Cardiac muscle cell (in vitro differentiated cells and primary cell): ENCODE data around the gene CTAGE4. TPM values are rescaled to one million over a fixed set of nuclear protein-coding genes. Genes with fewer than 3 reads are reported as not detected.
"Not testable (repeated sequence)": the region's sequence is repeated elsewhere in the genome, so short reads cannot be mapped to it uniquely, and the experiment has no call there.

Experiments used
- DNase-seq, 2 donors: peaks; one replicate each; pipeline versions ENCODE4 v3.0.0 to v3.0.0-alpha.2; 2010 to 2017; ENCODE audit warnings: low read depth in 1 of 2, low spot score in 1 of 2
- H3K27ac ChIP-seq: fragments of 200-600 bp; sonication (generic); 2 replicates; pipeline ENCODE4 v1.5.1; 2016
- H3K27me3 ChIP-seq: fragments of 200-600 bp; sonication (generic); 2 replicates; pipeline ENCODE4 v1.6.0; 2016; ENCODE audit warnings: control low read depth
- H3K36me3 ChIP-seq: fragments of 200-600 bp; sonication (generic); 2 replicates; pipeline ENCODE4 v1.5.1; 2016; ENCODE audit warnings: control low read depth
- H3K4me1 ChIP-seq: fragments of 200-600 bp; sonication (generic); 2 replicates; pipeline ENCODE4 v1.8.1; 2017; ENCODE audit warnings: low read depth, mild to moderate bottlenecking, mixed run types
- H3K4me3 ChIP-seq: fragments of 200-600 bp; sonication (generic); 2 replicates; pipeline ENCODE4 v1.5.1; 2016; ENCODE audit warnings: mild to moderate bottlenecking
- H3K9me3 ChIP-seq: fragments of 200-600 bp; sonication (generic); 2 replicates; pipeline ENCODE4 v1.5.1; 2017; ENCODE audit warnings: low read depth, mild to moderate bottlenecking, control low read depth
- polyA plus RNA-seq: library from polyadenylated mRNA; unstranded; fragments of >200 nt; fragmentation: Nextera tagmentation; extraction: Ambion mirVana; gene quantifications from 2 replicates; pipeline ENCODE4 v1.2.1, GENCODE V29; 2016
- total RNA-seq: library from RNA; depleted of rRNA; stranded (reverse); fragments of >200 nt; gene quantifications from 2 replicates; pipeline ENCODE4 v1.2.3, GENCODE V29; 2016

Gene CTAGE4
- total and polyA plus RNA-seq, 2 experiments from 2014 or later, result not detected

DNA sequence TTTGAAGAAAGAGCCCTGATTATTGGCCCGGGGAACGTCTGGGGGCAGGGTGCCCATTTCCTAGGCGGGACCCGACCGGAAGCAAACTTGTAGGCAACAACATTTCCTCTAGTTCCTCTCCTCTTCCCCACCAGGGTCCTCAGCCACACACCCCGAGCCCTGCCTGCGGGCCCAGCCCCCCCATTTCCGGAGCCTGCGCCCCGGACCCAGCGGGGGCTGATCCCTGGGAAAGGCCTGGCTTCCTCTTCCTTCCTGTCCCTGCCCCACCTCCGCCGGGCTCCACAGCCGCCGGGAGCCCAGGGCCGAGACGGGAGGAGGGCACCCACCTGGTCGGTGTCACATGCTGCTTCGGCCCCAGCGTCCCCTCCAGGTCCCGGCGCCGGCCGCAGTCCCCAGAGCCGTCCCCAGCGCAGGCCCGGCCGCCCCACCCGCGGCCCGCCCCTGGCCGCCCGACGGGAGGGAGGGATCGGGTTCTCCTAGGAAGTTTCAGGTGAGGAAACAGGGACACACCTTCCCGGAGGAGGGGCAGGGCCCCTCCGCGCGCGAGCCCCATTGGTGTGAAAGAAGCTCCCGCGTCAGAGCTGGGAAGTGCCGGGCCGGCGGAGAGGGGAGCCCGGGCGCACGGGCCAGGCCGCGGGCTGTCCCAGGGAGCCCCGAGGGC lies 12.1 kb downstream of the CTAGE4 start, which contains the start of gene ARHGEF35:
TSS of gene ARHGEF35 (minus strand) at position 622 of the 661 bp plus-strand sequence. CDS start 7,450 bp downstream, outside the sequence.
- not testable (repeated sequence) for H3K27ac ChIP-seq, DNase-seq, H3K36me3 ChIP-seq, H3K9me3 ChIP-seq, H3K27me3 ChIP-seq, H3K4me3 ChIP-seq, H3K4me1 ChIP-seq

DNA sequence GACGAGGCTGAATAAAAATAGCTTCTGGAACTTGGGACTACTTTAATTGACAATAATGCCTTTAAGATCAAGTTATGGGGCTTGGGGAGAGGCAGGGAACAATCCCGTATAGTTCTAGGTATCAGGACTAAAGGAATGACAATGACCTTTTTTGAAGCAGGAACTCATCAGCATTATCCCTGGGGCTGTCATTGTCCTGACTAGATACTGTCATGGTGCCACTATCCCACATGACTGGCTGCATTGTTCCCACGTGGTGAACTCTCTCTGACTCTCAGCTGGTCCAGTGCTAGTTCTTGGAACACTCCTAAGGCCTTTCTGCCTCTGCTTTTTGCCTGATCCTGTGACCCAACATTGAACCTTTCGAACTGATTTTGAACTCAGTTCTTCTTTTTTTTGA lies 15.7 kb downstream of the CTAGE4 start:
- not testable (repeated sequence) for H3K4me3 ChIP-seq, H3K4me1 ChIP-seq, H3K9me3 ChIP-seq, H3K27me3 ChIP-seq, H3K27ac ChIP-seq, DNase-seq, H3K36me3 ChIP-seq

DNA sequence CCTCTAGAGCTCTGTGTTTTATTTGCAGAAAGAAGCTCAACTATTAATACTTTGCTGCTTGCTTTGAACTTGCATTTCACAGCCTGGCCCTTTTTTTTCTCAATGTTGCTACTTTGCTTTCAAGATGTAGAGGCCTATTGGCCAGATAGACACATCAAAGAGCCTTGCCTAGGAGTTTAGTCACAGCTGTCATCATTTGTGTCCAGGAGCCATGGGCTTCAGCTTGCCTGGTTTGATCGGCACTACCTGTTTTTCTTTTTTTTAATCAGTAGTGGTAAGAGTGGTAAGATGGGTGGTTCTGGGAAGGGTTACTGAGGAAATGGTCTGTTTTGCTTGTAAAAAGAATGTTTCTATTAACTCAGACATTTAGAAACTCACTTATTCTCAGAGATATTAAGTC lies 18.7 kb downstream of the CTAGE4 start:
- not testable (repeated sequence) for H3K4me3 ChIP-seq, DNase-seq, H3K27ac ChIP-seq, H3K36me3 ChIP-seq, H3K4me1 ChIP-seq, H3K27me3 ChIP-seq, H3K9me3 ChIP-seq

DNA sequence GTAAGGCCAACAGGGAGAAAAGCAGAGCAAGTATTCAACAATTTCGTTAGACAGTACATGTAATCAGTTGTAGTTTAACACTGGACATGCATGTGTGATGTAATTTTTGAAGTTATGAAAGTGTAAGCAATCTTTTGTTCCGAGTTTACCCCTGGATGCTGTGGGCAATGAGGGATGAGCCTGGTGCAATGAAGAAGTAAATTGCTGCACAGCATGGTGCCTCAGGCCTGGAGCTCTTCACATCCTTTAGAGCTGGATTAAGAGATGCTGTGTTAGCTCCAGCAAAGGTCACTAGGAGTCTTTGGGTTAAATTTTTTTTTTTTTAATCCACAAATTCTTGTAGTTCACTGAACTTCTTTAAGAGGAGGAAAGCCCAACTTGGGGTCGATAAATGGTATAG lies 19.8 kb downstream of the CTAGE4 start:
- not testable (repeated sequence) for H3K9me3 ChIP-seq, H3K4me3 ChIP-seq, DNase-seq, H3K27ac ChIP-seq, H3K4me1 ChIP-seq, H3K27me3 ChIP-seq, H3K36me3 ChIP-seq

DNA sequence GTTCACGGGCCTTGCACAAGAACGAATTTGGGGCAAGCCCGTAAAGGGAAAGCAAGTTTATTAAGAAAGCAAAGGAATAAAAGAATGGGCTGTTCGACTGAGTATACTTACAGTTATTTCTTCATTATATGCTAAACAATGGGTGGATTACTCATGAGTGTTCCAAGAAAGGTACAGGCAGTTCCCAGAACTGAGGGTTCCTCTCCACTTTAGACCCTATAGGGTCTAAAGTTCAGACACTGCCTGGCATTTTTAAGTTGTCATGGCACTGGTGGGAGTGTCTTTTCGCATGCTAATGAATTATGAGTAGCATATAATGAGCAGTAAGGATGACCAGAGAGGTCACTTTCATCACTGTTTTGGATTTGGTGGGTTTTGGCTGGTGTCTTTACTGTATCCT lies 22.0 kb downstream of the CTAGE4 start:
- H3K27ac ChIP-seq, H3K36me3 ChIP-seq, H3K4me3 ChIP-seq, H3K27me3 ChIP-seq, H3K9me3 ChIP-seq, H3K4me1 ChIP-seq, DNase-seq: not testable (repeated sequence)

DNA sequence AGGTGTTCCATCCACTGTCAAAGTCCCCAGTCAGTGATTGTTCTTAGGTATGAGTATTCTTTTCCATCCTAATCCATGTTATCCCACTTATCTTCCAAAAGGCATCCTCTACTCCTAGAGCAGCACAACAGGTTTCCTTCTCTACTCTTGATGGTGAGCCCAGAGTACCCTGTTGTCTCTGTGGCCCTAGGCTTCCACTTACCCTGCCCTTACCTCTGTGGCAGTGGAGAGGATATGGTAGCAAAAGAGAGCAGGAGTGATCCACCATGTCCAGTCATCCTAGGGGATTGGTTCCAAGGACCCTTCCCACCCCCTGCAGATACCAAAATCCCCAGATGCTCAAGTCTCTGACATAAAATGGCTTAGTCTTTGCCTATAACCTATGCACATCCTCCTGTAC lies 33.9 kb downstream of the CTAGE4 start:
- DNase-seq, H3K9me3 ChIP-seq, H3K36me3 ChIP-seq, H3K27ac ChIP-seq, H3K4me1 ChIP-seq, H3K4me3 ChIP-seq, H3K27me3 ChIP-seq: not testable (repeated sequence)

DNA sequence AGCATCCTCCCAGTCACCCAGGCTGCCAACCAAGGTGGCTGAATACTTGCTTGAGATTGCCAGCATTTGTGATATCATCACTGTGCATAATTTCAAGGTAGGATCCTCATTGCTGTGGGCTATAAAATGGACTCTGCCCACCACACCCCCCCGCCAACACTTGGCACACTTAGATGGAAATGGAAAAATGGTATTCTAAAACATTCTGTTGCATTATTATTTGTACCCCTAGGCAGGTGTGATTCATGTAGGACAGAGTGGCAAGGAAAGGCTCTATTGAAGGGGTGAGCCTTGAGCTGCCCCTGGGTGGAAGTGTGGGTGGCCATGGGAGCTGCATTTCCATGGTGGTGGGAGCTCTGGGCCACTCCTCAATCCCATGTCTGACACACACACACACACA lies 35.3 kb downstream of the CTAGE4 start:
- H3K9me3 ChIP-seq, H3K4me1 ChIP-seq, H3K4me3 ChIP-seq, H3K36me3 ChIP-seq, H3K27ac ChIP-seq, DNase-seq, H3K27me3 ChIP-seq: not testable (repeated sequence)

DNA sequence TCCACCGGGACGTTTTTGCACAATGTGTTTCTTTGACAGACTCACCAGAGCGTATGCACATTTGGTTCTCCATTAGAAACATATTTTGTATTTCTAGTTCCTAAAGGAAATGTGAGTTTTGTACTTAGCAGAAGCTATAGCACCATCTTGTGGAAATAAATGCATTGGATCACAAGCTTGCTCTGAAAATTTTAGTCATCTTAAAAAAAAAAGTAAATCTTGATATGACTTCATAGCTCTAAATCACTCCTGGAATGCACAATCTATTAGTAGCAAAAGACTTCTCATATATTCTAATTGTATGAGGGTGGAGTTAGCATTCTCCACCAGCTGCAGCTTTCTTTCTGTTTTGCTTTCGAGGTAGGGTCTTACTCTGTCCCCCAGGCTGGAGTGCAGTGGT lies 35.9 kb downstream of the CTAGE4 start:
- DNase-seq, H3K4me1 ChIP-seq: not testable (repeated sequence)

DNA sequence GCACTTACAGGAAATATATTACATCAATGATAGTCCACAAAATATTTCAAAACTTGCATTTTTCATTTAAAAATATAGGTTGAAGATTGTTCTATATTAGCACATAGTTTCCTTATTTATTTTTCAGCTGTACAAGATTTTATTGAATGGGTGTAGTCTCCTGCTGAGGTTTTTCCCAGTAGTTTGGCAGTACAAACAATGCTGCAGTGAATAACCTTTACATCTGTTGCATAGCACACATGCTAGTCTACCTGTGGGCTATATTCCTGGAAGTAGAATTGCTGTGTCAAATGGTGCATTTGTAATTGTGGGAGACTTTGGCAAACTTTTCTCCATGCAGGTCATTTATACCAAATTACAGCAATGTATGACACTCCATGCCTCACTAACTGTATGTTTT lies 37.3 kb downstream of the CTAGE4 start:
- H3K4me1 ChIP-seq, H3K36me3 ChIP-seq, H3K4me3 ChIP-seq, H3K9me3 ChIP-seq, DNase-seq, H3K27me3 ChIP-seq, H3K27ac ChIP-seq: not testable (repeated sequence)

More for the DNA sequence above, 35.9 kb downstream of the CTAGE4 start:
- not testable (repeated sequence) for H3K9me3 ChIP-seq, H3K4me3 ChIP-seq, H3K27me3 ChIP-seq, H3K36me3 ChIP-seq, H3K27ac ChIP-seq

DNA sequence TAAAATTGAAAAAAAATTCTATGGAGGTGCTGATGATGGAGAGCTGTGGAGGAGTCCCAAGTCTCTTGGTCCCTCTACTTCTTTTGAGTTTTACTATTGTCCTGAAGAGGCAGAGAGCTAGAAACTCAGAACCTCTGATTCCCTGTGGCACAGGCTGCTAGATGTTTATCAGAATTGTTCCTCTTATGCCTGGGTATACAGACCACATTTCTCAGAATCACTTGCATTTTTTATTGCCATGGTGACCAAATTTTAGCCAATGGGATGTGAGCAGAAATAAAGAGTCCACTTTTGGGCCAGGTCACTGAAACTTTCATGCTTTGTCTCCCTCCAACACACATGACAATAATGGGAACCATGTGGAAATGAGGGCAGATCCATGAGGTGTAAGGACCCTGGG lies 40.4 kb downstream of the CTAGE4 start:
- H3K9me3 ChIP-seq, DNase-seq, H3K4me3 ChIP-seq, H3K4me1 ChIP-seq, H3K27ac ChIP-seq, H3K27me3 ChIP-seq, H3K36me3 ChIP-seq: not testable (repeated sequence)

DNA sequence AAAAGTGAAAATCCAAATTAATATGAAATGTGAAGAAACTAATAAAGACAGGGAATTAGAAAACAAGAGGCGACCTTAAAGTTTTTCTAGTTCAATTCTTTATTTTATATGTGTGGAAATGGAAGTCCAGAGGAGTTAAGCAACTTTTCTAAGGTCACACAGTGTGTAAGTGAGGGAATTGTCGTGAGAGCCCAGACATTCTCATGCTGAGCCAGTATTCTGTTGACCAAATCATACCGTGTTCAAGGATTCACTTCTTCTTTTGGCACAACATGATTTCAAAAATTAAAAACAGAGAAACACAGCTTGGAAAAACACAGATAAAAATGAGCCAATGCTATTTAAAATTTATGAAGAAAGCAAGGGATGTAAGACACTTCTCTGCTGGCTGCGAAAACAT lies 43.6 kb downstream of the CTAGE4 start:
- H3K36me3 ChIP-seq, H3K9me3 ChIP-seq, H3K4me3 ChIP-seq, DNase-seq, H3K4me1 ChIP-seq, H3K27me3 ChIP-seq, H3K27ac ChIP-seq: not testable (repeated sequence)

DNA sequence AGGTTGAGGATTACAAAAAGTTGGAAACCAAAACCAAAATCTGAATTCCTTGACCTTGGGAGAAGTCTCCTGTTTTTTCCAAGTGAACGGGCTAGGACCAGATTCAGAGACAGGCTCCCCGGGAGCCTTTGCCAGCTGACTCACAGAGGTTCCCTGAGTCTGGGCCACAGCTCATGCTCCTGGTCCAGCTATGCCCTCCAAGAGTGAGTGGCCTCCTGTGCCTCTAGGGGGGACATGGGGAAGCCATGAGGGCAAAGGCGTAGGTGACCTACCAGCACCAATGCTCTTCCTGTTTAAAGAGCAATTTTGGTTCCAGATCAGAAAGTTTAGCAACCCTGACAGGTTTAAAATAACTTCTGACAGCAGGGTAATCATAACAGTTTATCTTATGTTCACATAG lies 45.5 kb downstream of the CTAGE4 start:
- not testable (repeated sequence) for H3K9me3 ChIP-seq, H3K4me1 ChIP-seq, H3K36me3 ChIP-seq, H3K27ac ChIP-seq, DNase-seq, H3K4me3 ChIP-seq, H3K27me3 ChIP-seq

DNA sequence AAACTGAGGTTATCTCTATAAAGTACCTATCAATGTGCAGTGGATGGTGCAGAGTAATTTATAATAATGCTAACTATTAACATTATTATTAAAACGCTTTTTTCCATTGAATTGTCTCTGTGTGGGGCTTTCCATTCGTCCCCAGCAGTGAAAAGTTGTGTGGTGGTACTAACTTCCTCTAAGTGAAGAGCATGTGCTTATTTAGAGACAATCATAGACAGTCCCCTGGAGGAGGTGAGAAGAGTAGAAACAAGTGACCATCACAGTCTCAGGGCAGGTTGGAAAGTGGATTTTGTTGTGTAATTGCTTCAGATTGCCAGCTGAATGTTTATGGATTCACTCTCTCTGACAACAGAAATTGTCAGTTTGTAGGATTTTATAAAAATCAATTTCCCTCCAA lies 47.8 kb downstream of the CTAGE4 start:
- not testable (repeated sequence) for H3K27me3 ChIP-seq, H3K27ac ChIP-seq, H3K9me3 ChIP-seq, DNase-seq, H3K4me1 ChIP-seq, H3K4me3 ChIP-seq, H3K36me3 ChIP-seq

DNA sequence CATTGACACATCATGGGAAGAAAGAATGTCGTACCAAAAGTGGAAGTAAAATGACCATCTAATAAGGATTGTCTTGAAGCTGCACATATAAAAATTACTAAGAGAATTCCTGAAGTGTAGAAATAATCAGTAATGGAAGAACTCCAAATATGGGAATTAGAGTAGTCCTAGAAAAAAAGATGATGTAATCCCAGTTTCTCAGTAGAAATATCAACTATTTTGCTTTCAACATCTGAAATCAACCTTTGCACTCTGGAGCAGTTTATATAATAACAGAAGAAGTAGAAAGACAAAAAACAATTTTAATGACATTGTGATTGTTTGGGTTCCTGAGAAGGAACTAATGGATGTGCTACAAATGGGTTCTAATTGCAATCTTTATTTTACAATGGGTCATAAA lies 49.8 kb downstream of the CTAGE4 start:
- H3K27ac ChIP-seq, H3K4me3 ChIP-seq, H3K36me3 ChIP-seq, H3K4me1 ChIP-seq, H3K27me3 ChIP-seq, DNase-seq, H3K9me3 ChIP-seq: not testable (repeated sequence)
